Myocyte (in vitro differentiated cells): ENCODE measurements around the gene RHCG. TPM values are rescaled to one million over a fixed set of nuclear protein-coding genes. Genes with fewer than 3 reads are reported as not detected.

Experiments used
- DNase-seq: peaks from one replicate; pipeline ENCODE4 v3.0.0-alpha.2; 2012; ENCODE audit warnings: low read depth
- polyA plus RNA-seq: library from polyadenylated mRNA; unstranded; fragments of >200 nt; gene quantifications from one replicate; pipeline ENCODE4 v1.2.1, GENCODE V29; 2012; ENCODE audit warnings: missing spikeins
- total RNA-seq: library from RNA; depleted of rRNA; stranded (reverse); fragments of >200 nt; gene quantifications from 2 replicates; pipeline ENCODE4 v1.2.3, GENCODE V29; 2014

RHCG gene
- not detected in 2 replicates for total RNA-seq
- not detected for polyA plus RNA-seq

GRCh38 chr15:89496155-89497098 lies at the start of gene RHCG:
RHCG (minus strand) TSS chr15:89496583; CDS start chr15:89496544, 39 bp downstream.
- peak; percentile 17 for DNase-seq

DNA sequence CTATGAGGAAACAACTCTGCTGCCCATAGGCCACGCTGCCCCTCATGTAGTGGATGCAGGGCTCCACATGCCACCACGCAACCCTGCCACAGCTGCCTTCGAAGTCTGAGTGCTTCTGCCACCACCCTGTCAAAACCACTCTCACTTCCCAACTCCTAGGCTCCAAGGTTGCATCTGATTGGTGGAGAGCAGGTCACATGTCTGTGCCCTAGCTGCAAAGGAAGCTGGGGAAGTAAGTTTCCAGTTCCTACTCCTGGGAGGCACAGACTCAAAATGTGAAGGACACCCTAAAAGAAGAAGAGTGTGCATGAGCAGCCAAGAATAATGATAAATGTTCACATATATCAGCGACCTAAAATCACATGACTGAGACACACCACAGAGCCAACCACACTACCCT lies 47.0 kb upstream of the RHCG start:
- peak; percentile 8 for DNase-seq

GRCh38 chr15:89542369-89542768 lies 46.0 kb upstream of the RHCG start:
- DNase-seq = no peak

DNA sequence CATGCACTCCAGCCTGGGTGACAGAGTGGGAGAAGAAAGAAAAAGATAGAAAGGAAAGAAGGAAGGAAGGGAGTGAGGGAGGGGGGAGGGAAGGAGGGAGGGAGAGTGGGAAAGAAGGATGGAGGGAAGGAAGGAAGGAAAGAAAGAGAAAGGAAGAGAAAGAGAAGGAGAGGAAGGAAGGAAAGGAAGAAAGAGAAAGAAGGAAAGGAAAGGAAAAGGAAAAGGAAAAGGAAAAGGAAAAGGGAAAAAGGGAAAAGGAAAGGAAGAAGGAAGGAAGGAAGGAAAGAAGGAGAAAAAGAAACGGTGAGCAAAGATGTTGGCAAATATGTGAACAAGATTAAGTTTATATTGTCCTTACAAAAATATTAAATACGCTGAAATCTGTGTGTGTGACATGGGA lies 42.6 kb upstream of the RHCG start:
- DNase-seq = no peak

GRCh38 chr15:89533861-89534544 lies 37.6 kb upstream of the RHCG start:
- peak; percentile 22 for DNase-seq

GRCh38 chr15:89531796-89532537 lies 35.6 kb upstream of the RHCG start:
- DNase-seq = peak; percentile 48

DNA sequence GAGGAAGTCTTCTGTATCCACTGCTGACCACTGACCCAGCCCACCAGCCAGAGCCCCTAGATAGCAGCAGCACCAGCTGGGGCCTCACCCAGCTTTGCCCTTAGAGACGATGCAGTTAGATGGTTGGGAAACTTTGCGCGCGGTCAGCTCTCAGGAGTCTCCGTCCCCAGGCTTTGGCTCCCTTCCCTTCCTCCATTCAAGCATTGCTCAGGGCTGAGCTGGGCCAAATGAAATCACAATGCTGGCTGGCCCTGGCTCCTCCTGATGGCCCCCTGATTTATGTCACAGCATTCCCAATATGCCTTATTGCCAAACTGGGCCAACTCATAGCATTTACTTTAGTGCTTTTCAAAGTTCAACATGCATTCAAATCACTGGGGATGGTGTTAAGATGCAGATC lies 34.6 kb upstream of the RHCG start:
- no peak for DNase-seq

- DNase-seq = no peak
These were observed 32.5 kb upstream of the RHCG start for GRCh38 chr15:89528757-89529352.

GRCh38 chr15:89526601-89527441 lies 30.4 kb upstream of the RHCG start:
- DNase-seq = no peak

GRCh38 chr15:89526181-89526580 lies 29.8 kb upstream of the RHCG start:
- no peak for DNase-seq

GRCh38 chr15:89524184-89524583 lies 27.8 kb upstream of the RHCG start:
- no peak for DNase-seq

DNA sequence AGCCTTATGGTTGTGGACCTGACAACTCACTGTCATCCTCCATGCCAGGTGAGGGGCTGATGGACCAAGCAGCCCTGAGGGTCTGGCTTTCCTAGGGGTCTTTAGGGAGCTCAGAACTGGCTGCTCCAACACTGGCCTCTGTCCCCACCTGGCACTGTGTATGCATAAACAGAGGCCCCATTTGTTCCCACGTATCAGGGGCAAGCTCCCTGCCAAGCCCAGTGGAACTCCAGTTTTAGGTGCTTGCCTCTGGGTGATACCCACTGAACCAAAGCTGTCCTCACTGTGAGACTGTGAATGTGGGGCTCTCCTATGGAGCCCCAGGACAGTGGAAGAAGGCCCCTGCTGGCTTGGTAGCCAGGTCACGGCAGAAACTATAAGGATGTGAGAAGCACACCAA lies 26.7 kb upstream of the RHCG start:
- no peak for DNase-seq

DNA sequence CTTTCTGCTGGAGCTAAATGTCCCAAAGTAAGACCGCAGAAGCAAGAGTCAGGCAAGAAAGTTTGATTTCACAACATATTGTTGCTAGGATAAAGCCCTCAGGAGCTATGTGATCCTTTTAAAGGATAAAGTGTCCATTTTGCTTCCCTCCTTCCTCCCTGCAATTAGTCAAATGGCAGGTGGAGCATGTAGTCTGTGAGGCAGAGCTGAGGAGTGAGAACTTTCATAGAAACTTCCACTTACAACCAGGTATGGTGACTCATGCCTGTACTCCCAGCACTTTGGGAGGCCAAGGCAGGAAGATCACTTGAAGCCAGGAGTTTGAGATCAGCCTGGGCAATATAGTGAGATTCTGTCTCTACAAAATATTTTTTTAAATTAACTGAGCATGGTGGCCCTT lies 25.2 kb upstream of the RHCG start:
- no peak for DNase-seq

DNA sequence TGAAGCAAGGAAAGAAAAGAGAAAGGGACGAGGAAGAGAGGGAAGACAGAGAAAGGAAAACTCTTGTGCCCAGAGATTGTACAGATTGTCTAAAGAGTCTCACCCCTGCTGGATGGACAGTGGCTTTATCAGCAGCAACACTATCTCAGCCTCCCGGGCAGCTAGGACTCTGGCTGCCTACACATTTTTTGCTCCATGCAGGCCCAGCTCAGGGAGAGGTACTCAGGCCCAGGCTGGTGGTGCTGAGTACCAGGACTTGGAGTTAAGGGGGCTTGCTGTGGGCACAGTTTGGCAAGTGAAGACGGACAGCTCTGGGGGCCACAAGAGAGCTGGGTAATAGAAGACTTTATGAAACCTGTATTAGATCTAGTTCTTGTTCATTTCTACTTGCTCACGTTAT lies 19.1 kb upstream of the RHCG start:
- DNase-seq = no peak

- no peak for DNase-seq
These were observed 18.4 kb upstream of the RHCG start for GRCh38 chr15:89514596-89515406.

- DNase-seq = no peak
These were observed 17.8 kb upstream of the RHCG start for GRCh38 chr15:89514186-89514585.

DNA sequence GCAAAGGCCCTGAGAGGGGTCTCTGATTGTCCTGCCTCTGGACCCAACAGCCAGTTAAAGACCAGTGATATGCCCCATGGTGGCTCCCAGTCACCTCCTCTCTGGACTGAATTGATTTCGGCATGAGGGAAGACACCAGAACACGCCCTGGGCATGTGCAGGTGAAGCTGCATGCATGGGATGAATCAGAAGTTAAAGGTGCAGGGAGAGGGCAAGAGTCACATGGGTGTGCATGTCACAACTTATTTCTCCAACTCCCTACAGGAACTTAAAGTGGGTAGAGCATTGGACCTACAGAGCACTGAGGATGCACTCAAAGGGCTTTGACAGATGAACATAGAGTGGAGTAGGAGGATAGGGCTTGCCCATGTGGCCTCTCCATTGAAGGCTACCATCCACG lies 16.9 kb upstream of the RHCG start:
- no peak for DNase-seq

DNA sequence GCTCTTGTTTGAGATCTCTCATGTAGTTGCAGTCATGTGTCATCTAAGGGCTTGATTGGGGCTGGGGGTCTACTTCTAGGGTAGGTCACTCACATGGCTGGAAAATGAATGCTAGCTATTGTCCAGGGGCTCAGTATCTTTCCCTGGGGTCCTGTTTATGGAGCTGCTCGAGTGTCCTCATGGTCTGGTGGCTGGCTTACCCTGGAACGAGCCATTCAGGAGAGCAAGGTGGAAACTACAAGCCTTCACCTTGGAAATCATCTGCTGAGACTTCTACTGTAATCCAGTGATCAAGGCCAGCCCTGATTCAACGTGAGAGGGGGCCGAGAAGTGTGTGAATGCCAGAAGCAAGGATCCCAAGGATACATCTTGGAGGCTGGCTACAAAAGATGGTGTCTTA lies 16.2 kb upstream of the RHCG start:
- no peak for DNase-seq

GRCh38 chr15:89506026-89506686 lies 9.8 kb upstream of the RHCG start:
- no peak for DNase-seq
